Activated CD4-positive, CD25-positive, alpha-beta regulatory T cell treated with anti-CD3 and anti-CD28 coated beads, Interleukin-2, amount 50 U/mL, for 72 hours (primary cell): ENCODE measurements around the gene TMEM101.
"Not testable (repeated sequence)": the region's sequence is repeated elsewhere in the genome, so short reads cannot be mapped to it uniquely, and the experiment has no call there.

Experiments used
- DNase-seq: peaks from one replicate; pipeline ENCODE4 v3.0.0; 2021

Gene TMEM101

GRCh38 chr17:43971436-43971835 lies 43.3 kb downstream of the TMEM101 start:
- not testable (repeated sequence) for DNase-seq

- no peak for DNase-seq
These were observed 44.4 kb downstream of the TMEM101 start for GRCh38 chr17:43970366-43970765.

- DNase-seq = no peak
These were observed 47.4 kb downstream of the TMEM101 start for GRCh38 chr17:43967251-43967875.

GRCh38 chr17:43966276-43966675 lies 48.5 kb downstream of the TMEM101 start:
- no peak for DNase-seq

GRCh38 chr17:43962479-43962878 lies 52.3 kb downstream of the TMEM101 start:
- DNase-seq = no peak

GRCh38 chr17:43961954-43962353 lies 52.8 kb downstream of the TMEM101 start:
- DNase-seq = no peak

- DNase-seq = not testable (repeated sequence)
These were observed 53.5 kb downstream of the TMEM101 start for GRCh38 chr17:43961292-43961691.
